Psoas muscle (tissue), 8 donors: ENCODE data around the gene LONRF2. TPM values are rescaled to one million over a fixed set of nuclear protein-coding genes. Genes with fewer than 3 reads are reported as not detected.
"Not testable (repeated sequence)": the region's sequence is repeated elsewhere in the genome, so short reads cannot be mapped to it uniquely, and the experiment has no call there.

Source experiments
- ATAC-seq, 4 donors: fragments of 200-7000 bp; cut with Tn5 transposase; one replicate each; pipeline ENCODE4 v1.9.1; 2020; ENCODE audit warnings: moderate library complexity in 3 of 4, mild to moderate bottlenecking in 2 of 4
- DNase-seq, 2 donors: peaks; one replicate each; pipeline ENCODE4 v3.0.0-alpha.2; 2020
- H3K27ac ChIP-seq: fragments of 200-600 bp; one replicate; pipeline ENCODE4 v1.8.0; 2022
- H3K27me3 ChIP-seq, 3 donors: fragments of 200-600 bp in 1 of 3; one replicate each; pipeline versions ENCODE4 v1.6.1 to v1.8.0; 2013 to 2022; ENCODE audit warnings: low read length in 2 of 3, mild to moderate bottlenecking in 2 of 3, moderate library complexity in 1 of 3; ENCODE audit not compliant: insufficient read depth in 3 of 3
- H3K36me3 ChIP-seq, 2 donors: fragments of 200-600 bp in 1 of 2; one replicate each; pipeline versions ENCODE4 v1.6.1 to v1.8.0; 2013 to 2022; ENCODE audit warnings: low read depth in 1 of 2, mild to moderate bottlenecking in 1 of 2, moderate library complexity in 1 of 2; ENCODE audit not compliant: insufficient read depth in 1 of 2
- H3K4me1 ChIP-seq: fragments of 200-600 bp; one replicate; pipeline ENCODE4 v1.8.0; 2022
- H3K4me3 ChIP-seq: fragments of 200-600 bp; one replicate; pipeline ENCODE4 v1.8.0; 2022; ENCODE audit warnings: mild to moderate bottlenecking
- H3K9me3 ChIP-seq: fragments of 200-600 bp; one replicate; pipeline ENCODE4 v1.8.0; 2022
- WGBS, 3 donors: extraction: QIAGEN DNeasy Blood & Tissue Kit; methylation state at CpG; one replicate each; pipeline versions ENCODE4 v1.1.6 to v1.1.7; 2013; 5-methylcytosine and 5-hydroxymethylcytosine counted together
- intact Hi-C, 2 donors: fragments of 100-400 bp; cut with DNase I; formaldehyde crosslinking; loops; one replicate each; pipeline versions ENCODE4 v1.11.0 to v1.14.2; 2022
- long read RNA-seq, 2 donors: library from polyadenylated mRNA; unstranded; transcript quantifications; one replicate each; pipeline ENCODE4 v2.0.0, GENCODE V29; 2021
- polyA plus RNA-seq, 3 donors: library from polyadenylated mRNA; stranded (reverse); fragments of 200-250 nt; gene quantifications; one replicate each; pipeline ENCODE4 v1.2.3, GENCODE V29; 2013
- total RNA-seq, 4 donors: library from RNA; stranded (reverse); fragmentation: NEBNext Ultra II Directional in 2 of 4; extraction: Animal tissue kit (Norgen Biotek cat#: 25700) in 2 of 4; gene quantifications; one replicate each; pipeline versions ENCODE4 v1.2.1 to v1.2.4, GENCODE V29; 2021 to 2023
- TF ChIP-seq, protein P1 (sequence below): fragments of 200-600 bp; IDR thresholded peaks from one replicate; pipeline ENCODE4 v1.8.0; 2022; ENCODE audit warnings: antibody characterized with exemption
- donor health status: healthy with polysubstance abuse.
- donor health status: DM: no; HTN: no; CAD: no; lungs with moderate emphysema.
- donor health status: Bipolar disorder and iron deficiency.
- donor health status: healthy.
- donor health status: DM: yes; HTN: yes; CAD: no.
- donor health status: DM: no; HTN: no; CAD: no.
- donor health status: DM: no; HTN: no; CAD: no.
- donor health status: DM: yes; HTN: yes; CAD: no.

The LONRF2 gene
- 10 to 100 TPM in 1 of 4 donors, 1 to 10 TPM in 3; 5.2 to 11.5 (median 7.3) TPM for total RNA-seq
- 1 to 10 TPM in 1 of 3 donors, under 1 TPM in 2; 0.22 to 5.7 (median 0.65) TPM for polyA plus RNA-seq
- long read RNA-seq, donor 1, full-length matches to known transcripts = 1 of 6 reads
- long read RNA-seq, donor 1, partial matches to known transcripts = 2 of 6 reads
- long read RNA-seq, donor 1, other reads (novel, unspliced or antisense) = 3 of 6 reads
- long read RNA-seq, donor 2, full-length matches to known transcripts = 1 of 10 reads
- long read RNA-seq, donor 2, partial matches to known transcripts = 1 of 10 reads
- long read RNA-seq, donor 2, other reads (novel, unspliced or antisense) = 8 of 10 reads

- Histone ChIP-seq H3K9me3 (no peaks in the 10 kb centered on the region), H3K4me3 (peak within 1 kb of the TSS; percentile 75), H3K27ac (peak within 1 kb of the TSS; percentile 90), H3K36me3 (no peaks in the 10 kb centered on the region), H3K27me3 (peaks cover 0 to 4% (median 0%) of the 10 kb centered on the region in 3 donors), H3K4me1 (peaks cover 9% of the 10 kb centered on the region)
- TF ChIP-seq, protein P1, sequence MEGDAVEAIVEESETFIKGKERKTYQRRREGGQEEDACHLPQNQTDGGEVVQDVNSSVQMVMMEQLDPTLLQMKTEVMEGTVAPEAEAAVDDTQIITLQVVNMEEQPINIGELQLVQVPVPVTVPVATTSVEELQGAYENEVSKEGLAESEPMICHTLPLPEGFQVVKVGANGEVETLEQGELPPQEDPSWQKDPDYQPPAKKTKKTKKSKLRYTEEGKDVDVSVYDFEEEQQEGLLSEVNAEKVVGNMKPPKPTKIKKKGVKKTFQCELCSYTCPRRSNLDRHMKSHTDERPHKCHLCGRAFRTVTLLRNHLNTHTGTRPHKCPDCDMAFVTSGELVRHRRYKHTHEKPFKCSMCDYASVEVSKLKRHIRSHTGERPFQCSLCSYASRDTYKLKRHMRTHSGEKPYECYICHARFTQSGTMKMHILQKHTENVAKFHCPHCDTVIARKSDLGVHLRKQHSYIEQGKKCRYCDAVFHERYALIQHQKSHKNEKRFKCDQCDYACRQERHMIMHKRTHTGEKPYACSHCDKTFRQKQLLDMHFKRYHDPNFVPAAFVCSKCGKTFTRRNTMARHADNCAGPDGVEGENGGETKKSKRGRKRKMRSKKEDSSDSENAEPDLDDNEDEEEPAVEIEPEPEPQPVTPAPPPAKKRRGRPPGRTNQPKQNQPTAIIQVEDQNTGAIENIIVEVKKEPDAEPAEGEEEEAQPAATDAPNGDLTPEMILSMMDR = no peak
- DNase-seq (peak; percentile 57 to 60), ATAC-seq (peak; percentile 59 to 73 (median 66))
- 1 to 3% (median 2%) methylated on average over 57 to 113 of the region's 113 CpGs for WGBS, 3 donors
- intact Hi-C loops = loop anchor here in 1 of 2 donors (5.0 kb wide), 2 partner anchors 45 to 60 kb away; no protein-coding TSS in a partner anchor
These were observed at the start of gene LONRF2 for GRCh38 chr2:100321866-100322820. Gene LONRF2, minus strand, starts transcription at chr2:100322501. Its CDS starts 408 bp downstream, at chr2:100322093.

DNA sequence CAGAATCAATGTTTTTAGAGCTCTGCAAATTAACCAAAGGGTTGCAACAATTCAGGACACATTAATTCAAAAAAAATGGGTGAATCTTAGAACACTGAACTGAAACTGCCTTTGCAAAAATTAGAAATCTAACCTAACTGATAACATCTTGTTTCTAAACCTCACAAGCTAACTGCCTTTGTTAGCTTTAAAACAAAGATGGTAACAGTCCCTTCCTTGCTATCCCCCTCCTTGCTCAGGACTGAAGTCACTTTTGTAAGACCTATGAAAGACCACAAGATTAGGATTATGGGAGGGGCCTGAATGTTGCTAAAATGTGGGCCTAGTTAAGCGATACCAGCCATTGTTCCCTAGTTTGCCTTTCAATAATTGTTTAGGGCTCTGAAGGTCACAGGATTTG, 44.9 kb upstream of the LONRF2 start:
- WGBS, 3 donors = 87 to 91% (median 90%) methylated on average over 1 of the region's 1 CpG
- TF ChIP-seq, protein P1 = no peak

GRCh38 chr2:100365434-100365833, 43.1 kb upstream of the LONRF2 start:
- 9 to 19% (median 15%) methylated on average over 3 of the region's 3 CpGs for WGBS, 3 donors
- H3K36me3 ChIP-seq = no peaks in the 10 kb centered on the region
- no peak for DNase-seq
- TF ChIP-seq, protein P1 = no peak
- peaks cover 8% of the 10 kb centered on the region for H3K4me1 ChIP-seq
- peak in 3 of 4 donors; percentile 57 to 70 (median 60) for ATAC-seq
- peaks cover 6% of the 10 kb centered on the region for H3K9me3 ChIP-seq
- intact Hi-C loops = loop anchor here in 1 of 2 donors (5.0 kb wide), 1 partner anchor 43 kb away; the partner anchor contains the start of gene LONRF2
- no peak overlapping the region for H3K27ac ChIP-seq
- no peak overlapping the region for H3K4me3 ChIP-seq
- no peaks in the 10 kb centered on the region for H3K27me3 ChIP-seq

More for the DNA sequence above, 44.9 kb upstream of the LONRF2 start:
- peaks cover 6% of the 10 kb centered on the region for H3K9me3 ChIP-seq
- H3K27ac ChIP-seq = no peak overlapping the region
- ATAC-seq (no peak), DNase-seq (no peak)
- no peaks in the 10 kb centered on the region for H3K36me3 ChIP-seq
- intact Hi-C loops = loop anchor here in 1 of 2 donors (5.0 kb wide), 1 partner anchor 45 kb away; the partner anchor contains the start of gene LONRF2
- H3K4me1 ChIP-seq = peaks cover 8% of the 10 kb centered on the region
- no peaks in the 10 kb centered on the region for H3K27me3 ChIP-seq
- H3K4me3 ChIP-seq = no peak overlapping the region

GRCh38 chr2:100362269-100362668, 40.0 kb upstream of the LONRF2 start:
- 90 to 93% (median 91%) methylated on average over 7 of the region's 7 CpGs for WGBS, 3 donors
- ATAC-seq, H3K27me3 ChIP-seq, H3K9me3 ChIP-seq, H3K4me3 ChIP-seq, H3K36me3 ChIP-seq, H3K4me1 ChIP-seq, H3K27ac ChIP-seq, intact Hi-C loops, DNase-seq: not testable (repeated sequence)
